Fibroblast of villous mesenchyme (primary cell): Measurements from ENCODE around the gene ZNF746. TPM values are rescaled to one million over a fixed set of nuclear protein-coding genes. Genes with fewer than 3 reads are reported as not detected.

Source experiments
- DNase-seq: peaks from one replicate; pipeline ENCODE4 v3.0.0-alpha.2; 2010; ENCODE audit warnings: low read depth
- H3K4me3 ChIP-seq: 2 replicates; pipeline ENCODE4 v1.5.1; 2011; ENCODE audit warnings: low read depth, mild to moderate bottlenecking, low read length
- total RNA-seq: library from RNA; depleted of rRNA; stranded (reverse); fragments of >200 nt; gene quantifications from 2 replicates; pipeline ENCODE4 v1.2.3, GENCODE V29; 2012
- TF ChIP-seq, protein P1 (sequence below): IDR thresholded peaks from 2 replicates; pipeline ENCODE4 v1.5.1; 2012; ENCODE audit warnings: low read depth, mild to moderate bottlenecking, low read length; ENCODE audit not compliant: insufficient read depth

The ZNF746 gene
- total RNA-seq, 1 donor = 24.2 TPM

- DNase-seq = no peak
- TF ChIP-seq, protein P1, sequence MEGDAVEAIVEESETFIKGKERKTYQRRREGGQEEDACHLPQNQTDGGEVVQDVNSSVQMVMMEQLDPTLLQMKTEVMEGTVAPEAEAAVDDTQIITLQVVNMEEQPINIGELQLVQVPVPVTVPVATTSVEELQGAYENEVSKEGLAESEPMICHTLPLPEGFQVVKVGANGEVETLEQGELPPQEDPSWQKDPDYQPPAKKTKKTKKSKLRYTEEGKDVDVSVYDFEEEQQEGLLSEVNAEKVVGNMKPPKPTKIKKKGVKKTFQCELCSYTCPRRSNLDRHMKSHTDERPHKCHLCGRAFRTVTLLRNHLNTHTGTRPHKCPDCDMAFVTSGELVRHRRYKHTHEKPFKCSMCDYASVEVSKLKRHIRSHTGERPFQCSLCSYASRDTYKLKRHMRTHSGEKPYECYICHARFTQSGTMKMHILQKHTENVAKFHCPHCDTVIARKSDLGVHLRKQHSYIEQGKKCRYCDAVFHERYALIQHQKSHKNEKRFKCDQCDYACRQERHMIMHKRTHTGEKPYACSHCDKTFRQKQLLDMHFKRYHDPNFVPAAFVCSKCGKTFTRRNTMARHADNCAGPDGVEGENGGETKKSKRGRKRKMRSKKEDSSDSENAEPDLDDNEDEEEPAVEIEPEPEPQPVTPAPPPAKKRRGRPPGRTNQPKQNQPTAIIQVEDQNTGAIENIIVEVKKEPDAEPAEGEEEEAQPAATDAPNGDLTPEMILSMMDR = no peak
- H3K4me3 ChIP-seq = no peak overlapping the region
Measured at GRCh38 chr7:149442924-149443323, 54.7 kb downstream of the ZNF746 start.

- no peak for DNase-seq
- TF ChIP-seq, protein P1 = no peak
- H3K4me3 ChIP-seq = no peak overlapping the region
Measured at GRCh38 chr7:149440222-149440621, 57.4 kb downstream of the ZNF746 start.

DNA sequence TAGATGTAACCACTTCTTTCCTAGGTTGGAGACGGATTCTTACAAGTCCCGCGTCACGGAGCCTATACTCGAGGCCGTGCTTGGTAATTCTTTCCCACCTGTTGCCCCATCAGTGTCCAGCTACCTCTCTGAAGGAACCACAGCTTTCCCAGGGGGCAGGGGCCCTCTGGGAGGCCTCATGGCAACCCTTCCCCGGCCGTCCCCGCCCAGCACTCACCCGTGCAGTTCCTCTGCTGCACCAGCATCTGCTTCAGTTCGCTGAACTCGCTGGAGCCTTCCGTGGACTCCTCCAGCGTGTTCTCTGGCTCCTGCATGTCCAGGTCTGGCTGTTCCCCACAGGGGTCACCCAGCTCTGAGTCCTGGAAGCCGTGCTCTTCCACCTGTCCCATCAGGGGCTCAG is 61.3 kb downstream of the ZNF746 start:
- H3K4me3 ChIP-seq = no peak overlapping the region
- TF ChIP-seq, protein P1 = no peak
- no peak for DNase-seq

DNA sequence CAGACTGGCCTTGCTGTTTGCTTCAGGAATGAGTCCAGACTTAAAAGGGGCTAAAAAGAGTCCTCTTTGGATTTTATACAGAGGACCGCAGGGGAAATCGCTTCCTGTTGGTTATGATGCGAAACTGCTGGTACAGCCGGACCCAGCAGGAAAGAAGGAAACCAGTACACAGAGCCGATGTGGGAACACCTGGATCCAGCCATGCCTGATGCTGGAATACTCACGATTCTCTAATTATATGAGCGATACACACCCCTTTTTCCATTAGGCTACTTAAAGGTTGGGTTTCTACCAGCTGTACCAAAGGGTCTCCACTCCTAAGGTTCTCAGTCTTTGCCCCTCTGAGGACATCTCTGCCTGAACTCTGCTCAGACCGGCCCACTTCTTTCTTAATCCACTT is 64.5 kb downstream of the ZNF746 start:
- TF ChIP-seq, protein P1 = no peak
- DNase-seq = no peak
- H3K4me3 ChIP-seq = no peak overlapping the region

- H3K4me3 ChIP-seq = no peak overlapping the region
- TF ChIP-seq, protein P1 = no peak
- DNase-seq = no peak
Measured at GRCh38 chr7:149432121-149432691, 65.4 kb downstream of the ZNF746 start.

- TF ChIP-seq, protein P1 = no peak
- DNase-seq = no peak
- no peak overlapping the region for H3K4me3 ChIP-seq
Measured at GRCh38 chr7:149431486-149432120, 66.0 kb downstream of the ZNF746 start.

DNA sequence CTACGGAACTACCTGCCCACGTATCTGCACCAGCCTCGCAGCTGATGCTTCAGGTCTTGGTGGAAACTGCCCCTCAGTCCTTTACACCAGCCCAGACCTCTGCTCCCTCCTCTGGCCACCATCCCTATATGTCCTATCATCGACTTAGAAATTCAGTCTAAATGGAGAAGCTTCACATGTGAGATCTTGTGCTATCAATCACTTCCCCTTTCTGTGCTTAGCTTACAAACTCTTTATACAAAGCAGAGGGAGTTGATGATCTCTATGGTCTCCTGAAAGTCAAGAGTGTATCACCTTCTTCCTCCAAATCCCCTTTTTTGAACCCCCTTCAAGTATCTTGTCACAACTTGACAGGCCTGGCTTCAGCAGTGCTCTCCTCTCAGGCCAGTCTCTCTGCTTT is 67.4 kb downstream of the ZNF746 start:
- TF ChIP-seq, protein P1 = no peak
- DNase-seq = no peak
- no peak overlapping the region for H3K4me3 ChIP-seq
